ENCODE results near the gene PLA2G4E.

The PLA2G4E gene

DNA sequence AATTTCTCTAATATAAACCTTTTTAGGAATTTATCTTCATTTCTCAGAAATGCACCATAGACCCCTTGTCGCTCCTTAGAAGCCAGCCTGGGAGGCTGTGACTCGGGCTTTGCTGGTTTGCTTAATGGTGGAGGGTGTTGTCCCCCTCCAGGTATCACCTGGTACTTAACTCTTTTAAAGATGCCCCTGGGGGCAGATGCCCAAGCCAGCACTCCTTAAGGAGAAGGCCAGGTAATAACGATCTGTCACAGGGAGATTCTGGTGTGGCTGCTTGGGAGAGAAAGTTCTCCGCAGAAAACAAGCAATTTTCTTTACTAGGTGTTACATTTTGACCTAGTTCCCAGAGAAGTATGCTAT lies 70.7 kb downstream of the PLA2G4E start:
- Histone ChIP-seq H3K27ac (ENCODE audit: low read depth, low read length, poor library complexity, severe bottlenecking) (no peak overlapping the region), H4K20me1 (ENCODE audit: insufficient read depth, low read length) (no peaks in the 10 kb centered on the region), H2AFZ (ENCODE audit: low read length) (no peak overlapping the region), H3K36me3 (ENCODE audit: insufficient read depth, low read length) (no peaks in the 10 kb centered on the region; the same call in 1 of the 2 replicates), H3K79me2 (ENCODE audit: insufficient read depth, low read length) (no peaks in the 10 kb centered on the region), H3K4me2 (ENCODE audit: low read length) (no peak overlapping the region), H3K9me3 (ENCODE audit: low read length) (no peaks in the 10 kb centered on the region), H3K4me1 (ENCODE audit: insufficient read depth, low read length, severe bottlenecking) (no peaks in the 10 kb centered on the region), H3K9ac (ENCODE audit: low read length) (no peak overlapping the region), H3F3A (ENCODE audit: insufficient read depth, low read length) (no peaks in the 10 kb centered on the region), H3K27me3 (ENCODE audit: insufficient read depth, low read length) (no peaks in the 10 kb centered on the region), H3K4me3 (ENCODE audit: low read depth, low read length, poor library complexity, severe bottlenecking) (no peak overlapping the region), H3K9me2 (ENCODE audit: low read depth, low read length) (no peaks in the 10 kb centered on the region)
- TF ChIP-seq EZH2 (IDR thresholded peaks at IDR 0.05; ENCODE audit: borderline replicate concordance, low read length), result no peak
- TF ChIP-seq, protein P1, sequence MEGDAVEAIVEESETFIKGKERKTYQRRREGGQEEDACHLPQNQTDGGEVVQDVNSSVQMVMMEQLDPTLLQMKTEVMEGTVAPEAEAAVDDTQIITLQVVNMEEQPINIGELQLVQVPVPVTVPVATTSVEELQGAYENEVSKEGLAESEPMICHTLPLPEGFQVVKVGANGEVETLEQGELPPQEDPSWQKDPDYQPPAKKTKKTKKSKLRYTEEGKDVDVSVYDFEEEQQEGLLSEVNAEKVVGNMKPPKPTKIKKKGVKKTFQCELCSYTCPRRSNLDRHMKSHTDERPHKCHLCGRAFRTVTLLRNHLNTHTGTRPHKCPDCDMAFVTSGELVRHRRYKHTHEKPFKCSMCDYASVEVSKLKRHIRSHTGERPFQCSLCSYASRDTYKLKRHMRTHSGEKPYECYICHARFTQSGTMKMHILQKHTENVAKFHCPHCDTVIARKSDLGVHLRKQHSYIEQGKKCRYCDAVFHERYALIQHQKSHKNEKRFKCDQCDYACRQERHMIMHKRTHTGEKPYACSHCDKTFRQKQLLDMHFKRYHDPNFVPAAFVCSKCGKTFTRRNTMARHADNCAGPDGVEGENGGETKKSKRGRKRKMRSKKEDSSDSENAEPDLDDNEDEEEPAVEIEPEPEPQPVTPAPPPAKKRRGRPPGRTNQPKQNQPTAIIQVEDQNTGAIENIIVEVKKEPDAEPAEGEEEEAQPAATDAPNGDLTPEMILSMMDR (IDR thresholded peaks at IDR 0.05; ENCODE audit: low read length), result no peak

DNA sequence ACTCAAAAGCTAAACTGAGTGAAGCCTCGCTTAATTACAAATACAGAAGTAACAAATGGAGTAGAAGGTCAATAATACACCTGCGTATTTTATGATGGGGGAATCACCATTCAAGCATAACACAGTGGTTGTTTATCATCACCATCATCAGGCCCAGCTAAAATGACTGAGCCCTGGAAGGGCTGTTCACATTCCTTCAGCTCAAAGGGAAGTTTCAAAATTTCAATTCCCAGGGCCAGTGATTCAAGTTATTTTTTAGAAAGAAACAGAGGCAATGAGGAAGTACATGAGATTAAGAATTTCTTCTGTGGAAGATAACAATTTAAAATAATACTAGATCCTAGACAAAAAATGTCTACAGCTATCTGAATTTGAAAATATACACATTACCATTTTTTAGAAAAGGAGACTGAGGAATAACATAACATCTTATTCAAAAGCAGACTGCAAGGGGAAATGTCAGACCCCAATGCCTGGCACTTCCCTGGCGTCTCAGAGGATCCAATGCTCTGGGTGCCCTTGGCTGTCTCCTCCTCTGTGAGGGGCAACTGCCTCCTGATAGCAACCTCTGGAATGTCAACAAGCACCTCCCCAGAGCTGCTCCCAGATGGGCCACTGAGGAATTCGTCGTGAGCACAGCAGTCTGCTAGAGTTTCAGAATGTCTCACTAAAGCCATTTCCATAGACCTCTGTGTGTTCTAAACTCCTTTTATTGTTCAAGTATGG lies 71.3 kb downstream of the PLA2G4E start:
- Histone ChIP-seq H3K9ac (ENCODE audit: low read length) (no peak overlapping the region), H3K27ac (ENCODE audit: low read depth, low read length, poor library complexity, severe bottlenecking) (no peak overlapping the region), H2AFZ (ENCODE audit: low read length) (no peak overlapping the region), H3K4me2 (ENCODE audit: low read length) (no peak overlapping the region), H3F3A (ENCODE audit: insufficient read depth, low read length) (no peaks in the 10 kb centered on the region), H3K9me3 (ENCODE audit: low read length) (no peaks in the 10 kb centered on the region), H3K36me3 (ENCODE audit: insufficient read depth, low read length) (no peaks in the 10 kb centered on the region; the same call in 1 of the 2 replicates), H3K4me3 (ENCODE audit: low read depth, low read length, poor library complexity, severe bottlenecking) (no peak overlapping the region), H3K4me1 (ENCODE audit: insufficient read depth, low read length, severe bottlenecking) (no peaks in the 10 kb centered on the region), H3K27me3 (ENCODE audit: insufficient read depth, low read length) (no peaks in the 10 kb centered on the region), H3K9me2 (ENCODE audit: low read depth, low read length) (no peaks in the 10 kb centered on the region), H3K79me2 (ENCODE audit: insufficient read depth, low read length) (no peaks in the 10 kb centered on the region), H4K20me1 (ENCODE audit: insufficient read depth, low read length) (no peaks in the 10 kb centered on the region)
- TF ChIP-seq, protein P1 (IDR thresholded peaks at IDR 0.05; ENCODE audit: low read length), result no peak
- no peak for TF ChIP-seq EZH2 (IDR thresholded peaks at IDR 0.05; ENCODE audit: borderline replicate concordance, low read length)

DNA sequence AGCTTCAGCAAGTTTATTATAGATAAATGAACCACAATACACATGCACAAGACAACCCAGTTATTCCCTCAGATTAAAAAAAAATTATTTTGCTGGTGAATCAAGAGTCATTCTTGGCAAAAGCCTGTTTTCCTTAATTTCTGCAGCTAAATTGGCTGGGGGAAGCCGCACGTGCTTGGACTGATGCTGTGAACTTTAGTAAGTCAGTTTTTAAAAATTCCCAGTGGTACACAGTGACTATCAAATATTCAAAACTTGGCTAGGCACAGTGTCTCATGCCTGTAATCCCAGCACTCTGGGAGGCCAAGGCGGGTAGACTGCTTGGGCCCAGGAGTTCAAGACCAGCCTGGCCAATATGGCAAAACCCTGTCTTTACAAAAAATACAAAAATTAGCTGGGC lies 72.4 kb downstream of the PLA2G4E start:
- no peaks in the 10 kb centered on the region for H3K4me1 ChIP-seq (ENCODE audit: insufficient read depth, low read length, severe bottlenecking)
- H3K9me2 ChIP-seq (ENCODE audit: low read depth, low read length), result no peaks in the 10 kb centered on the region
- H3K27me3 ChIP-seq (ENCODE audit: insufficient read depth, low read length), result 0 out of 2 replicates have a peak, but pooled peaks cover 3% of the 10 kb centered on the region
- H3K4me3 ChIP-seq (ENCODE audit: low read depth, low read length, poor library complexity, severe bottlenecking), result no peak overlapping the region
- no peak overlapping the region for H3K4me2 ChIP-seq (ENCODE audit: low read length)
- no peaks in the 10 kb centered on the region for H3K79me2 ChIP-seq (ENCODE audit: insufficient read depth, low read length)
- no peaks in the 10 kb centered on the region; the same call in 1 of the 2 replicates for H3K36me3 ChIP-seq (ENCODE audit: insufficient read depth, low read length)
- no peaks in the 10 kb centered on the region for H3F3A ChIP-seq (ENCODE audit: insufficient read depth, low read length)
- no peaks in the 10 kb centered on the region for H4K20me1 ChIP-seq (ENCODE audit: insufficient read depth, low read length)
- TF ChIP-seq, protein P1 (IDR thresholded peaks at IDR 0.05; ENCODE audit: low read length), result no peak
- TF ChIP-seq EZH2 (IDR thresholded peaks at IDR 0.05; ENCODE audit: borderline replicate concordance, low read length), result no peak
- no peak overlapping the region for H3K9ac ChIP-seq (ENCODE audit: low read length)
- H2AFZ ChIP-seq (ENCODE audit: low read length), result no peak overlapping the region
- H3K9me3 ChIP-seq (ENCODE audit: low read length), result no peaks in the 10 kb centered on the region
- no peak overlapping the region for H3K27ac ChIP-seq (ENCODE audit: low read depth, low read length, poor library complexity, severe bottlenecking)
